Esophagus mucosa (tissue), 1 donor: Measurements from ENCODE around the gene AMBP. TPM values are rescaled to one million over a fixed set of nuclear protein-coding genes. Genes with fewer than 3 reads are reported as not detected.
"Not testable (repeated sequence)": the region's sequence is repeated elsewhere in the genome, so short reads cannot be mapped to it uniquely, and the experiment has no call there.

Experiments used
- ATAC-seq: fragments of 200-7000 bp; cut with Tn5 transposase; one replicate; pipeline ENCODE4 v1.9.1; 2020
- total RNA-seq: library from RNA; stranded (reverse); gene quantifications from one replicate; pipeline ENCODE4 v1.2.4, GENCODE V29; 2023
- donor health status: DM: yes; HTN: yes; CAD: no.

The AMBP gene
- total RNA-seq, 1 donor from 2014 or later, result 0.44 TPM

DNA sequence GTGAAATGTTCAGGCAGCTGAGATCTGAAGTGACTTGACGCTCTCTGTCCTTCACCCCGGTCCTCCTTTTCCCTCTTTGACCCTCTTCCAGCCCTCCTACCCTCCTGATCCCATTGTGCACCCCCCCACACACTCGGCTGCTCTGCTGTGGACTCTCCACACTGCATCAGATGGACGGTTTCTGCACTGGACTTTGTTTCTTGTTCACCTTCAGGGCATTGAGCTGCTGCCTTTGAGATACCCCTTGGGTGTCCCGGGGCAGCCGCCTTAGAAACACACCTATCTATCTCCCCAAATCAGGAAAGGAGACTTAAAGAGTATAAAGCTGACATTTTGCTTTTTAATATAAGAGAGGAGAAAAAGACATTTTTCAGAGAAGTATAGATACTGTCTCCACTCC is 27.5 kb downstream of the AMBP start:
- no peak for ATAC-seq

GRCh38 chr9:114050226-114050568 is 27.9 kb downstream of the AMBP start:
- ATAC-seq, result no peak

DNA sequence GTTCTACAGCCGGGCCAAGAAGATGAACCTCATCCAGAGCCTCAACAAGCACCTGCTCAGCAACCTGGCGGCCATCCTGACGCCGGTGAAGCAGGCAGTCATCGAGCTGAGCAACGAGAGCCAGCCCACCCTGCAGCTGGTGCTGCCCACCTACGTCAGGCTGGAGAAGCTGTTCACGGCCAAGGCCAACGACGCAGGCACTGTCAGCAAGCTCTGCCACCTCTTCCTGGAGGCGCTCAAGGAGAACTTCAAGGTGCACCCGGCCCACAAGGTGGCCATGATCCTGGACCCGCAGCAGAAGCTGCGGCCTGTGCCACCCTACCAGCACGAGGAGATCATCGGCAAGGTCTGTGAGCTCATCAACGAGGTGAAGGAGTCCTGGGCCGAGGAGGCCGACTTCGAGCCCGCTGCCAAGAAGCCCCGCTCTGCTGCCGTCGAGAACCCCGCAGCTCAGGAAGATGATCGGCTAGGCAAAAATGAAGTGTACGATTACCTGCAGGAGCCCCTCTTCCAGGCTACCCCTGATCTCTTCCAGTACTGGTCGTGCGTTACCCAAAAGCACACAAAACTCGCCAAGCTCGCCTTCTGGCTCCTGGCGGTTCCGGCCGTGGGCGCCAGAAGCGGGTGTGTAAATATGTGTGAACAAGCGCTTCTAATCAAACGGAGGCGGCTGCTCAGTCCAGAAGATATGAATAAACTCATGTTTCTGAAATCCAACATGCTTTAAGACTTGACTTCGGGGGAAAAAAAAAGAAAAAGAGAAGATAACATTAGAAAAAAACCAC is 28.5 kb downstream of the AMBP start:
- ATAC-seq, result no peak

GRCh38 chr9:114048533-114049415 is 29.3 kb downstream of the AMBP start:
- no peak for ATAC-seq

DNA sequence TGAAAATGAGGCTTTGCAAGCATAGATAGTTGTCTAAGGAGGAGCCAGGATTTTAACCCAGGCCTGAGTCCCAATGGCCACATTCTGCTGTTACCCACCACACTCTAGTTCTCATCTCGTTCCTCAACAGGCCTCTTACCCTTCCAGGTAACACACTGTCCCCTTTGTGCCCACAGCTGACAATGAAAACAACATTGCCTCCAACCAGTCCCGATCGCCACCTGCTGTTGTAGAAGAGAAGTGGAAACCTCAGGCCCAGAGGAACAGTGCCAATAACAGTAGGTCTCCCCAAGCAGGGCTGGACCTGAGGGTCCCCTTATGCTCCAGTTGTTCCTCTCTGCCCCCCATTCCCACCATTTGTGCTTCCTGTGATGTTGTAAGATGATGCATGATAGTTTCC is 30.4 kb downstream of the AMBP start:
- ATAC-seq, result peak; percentile 44

GRCh38 chr9:114046875-114047274 is 31.2 kb downstream of the AMBP start:
- ATAC-seq, result no peak

- ATAC-seq, result no peak
Measured at GRCh38 chr9:114046237-114046755, 31.8 kb downstream of the AMBP start.

DNA sequence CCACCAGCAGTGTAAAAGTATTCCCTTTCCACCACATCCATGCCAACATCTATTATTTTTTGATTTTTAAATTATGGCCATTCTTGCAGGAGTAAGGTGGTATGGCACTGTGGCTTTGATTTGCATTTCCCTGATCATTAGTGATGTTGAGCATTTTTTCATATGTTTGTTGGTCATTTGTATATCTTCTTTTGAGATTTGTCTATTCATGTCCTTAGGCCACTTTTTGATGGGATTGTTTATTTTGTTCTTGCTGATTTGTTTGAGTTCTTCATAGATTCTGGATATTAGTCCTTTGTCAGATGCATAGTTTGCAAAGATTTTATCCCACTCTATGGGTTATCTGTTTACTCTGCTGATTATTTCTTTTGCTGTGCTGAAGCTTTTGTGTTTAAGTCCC is 34.4 kb downstream of the AMBP start:
- not testable (repeated sequence) for ATAC-seq

- no peak for ATAC-seq
Measured at GRCh38 chr9:114039484-114039883, 38.6 kb downstream of the AMBP start.

- no peak for ATAC-seq
Measured at GRCh38 chr9:114038724-114039313, 39.3 kb downstream of the AMBP start.

- peak; percentile 46 for ATAC-seq
Measured at GRCh38 chr9:114037961-114038723, 40.0 kb downstream of the AMBP start.

- ATAC-seq, result no peak
Measured at GRCh38 chr9:114037249-114037648, 40.9 kb downstream of the AMBP start.

- ATAC-seq, result no peak
Measured at GRCh38 chr9:114035845-114036801, 42.0 kb downstream of the AMBP start.

DNA sequence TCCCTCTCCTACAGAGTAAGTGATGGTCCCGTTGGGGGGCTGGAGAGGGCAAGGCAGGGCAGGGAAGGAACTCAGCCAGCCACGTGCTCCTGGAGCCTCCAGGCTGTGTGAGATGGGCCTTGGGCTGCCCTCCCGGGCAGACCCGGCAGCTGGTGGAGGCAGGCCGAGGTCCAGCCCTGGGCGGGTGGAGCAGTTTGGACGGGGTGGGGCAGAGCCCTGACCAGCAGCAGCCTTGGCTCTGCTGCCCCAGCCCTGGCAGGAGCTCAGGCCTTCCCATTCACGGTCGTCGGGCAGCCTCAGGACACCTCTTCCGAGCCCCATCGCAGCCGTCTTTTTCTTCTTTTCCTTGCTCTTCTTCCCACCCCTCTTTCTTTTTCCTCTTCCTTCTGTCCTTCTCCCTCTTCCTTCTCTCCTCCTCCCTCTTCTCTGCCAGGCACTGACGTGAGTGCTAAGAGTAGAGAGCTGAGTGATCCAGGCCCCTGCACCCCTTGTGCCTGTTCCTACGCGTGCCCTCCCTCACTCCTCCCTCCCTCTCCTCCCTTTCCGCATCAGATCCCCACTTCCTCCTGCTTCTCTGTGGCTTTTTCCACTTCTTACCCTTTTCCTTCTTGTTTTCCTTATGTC is 42.8 kb downstream of the AMBP start:
- ATAC-seq, result no peak

DNA sequence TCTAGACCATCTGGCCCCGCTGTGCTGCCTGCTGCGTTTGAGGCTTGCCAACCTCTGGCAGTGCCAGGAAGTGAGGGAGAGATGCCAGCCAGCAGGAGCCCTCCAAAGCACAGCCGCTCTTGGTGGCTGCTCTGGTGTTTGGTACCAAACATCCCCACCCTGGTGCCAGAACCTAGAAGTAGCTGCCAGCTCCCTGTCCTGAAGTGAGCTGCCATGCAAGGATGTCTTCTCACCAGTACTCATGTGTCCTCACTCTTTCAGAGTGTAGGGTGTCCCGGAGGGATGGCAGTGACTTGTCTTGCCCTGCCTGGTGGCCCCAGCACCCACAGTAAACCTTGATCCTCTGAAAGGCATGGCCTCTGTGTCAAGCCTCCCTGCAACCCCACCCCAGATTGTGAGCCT is 43.4 kb downstream of the AMBP start:
- no peak for ATAC-seq

DNA sequence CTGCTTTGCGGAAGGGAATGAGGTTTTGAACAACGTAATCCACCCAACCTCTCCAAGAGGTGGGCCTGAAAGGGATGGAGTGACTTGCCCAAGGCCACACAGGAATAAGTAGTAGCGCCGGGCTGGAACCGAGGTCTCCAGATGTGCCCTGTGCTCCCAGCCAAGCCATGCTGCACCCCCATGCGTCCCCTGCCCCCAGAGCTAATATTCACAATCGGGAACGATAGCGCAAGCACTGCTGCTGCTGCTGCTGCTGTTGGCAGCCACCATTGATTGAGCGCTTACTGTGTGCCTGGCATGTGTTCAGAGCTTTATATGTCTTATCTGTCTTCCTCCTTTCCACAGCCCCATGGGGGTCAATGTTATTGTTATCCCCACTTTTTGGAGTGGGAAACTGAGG is 43.9 kb downstream of the AMBP start:
- ATAC-seq, result no peak

- no peak for ATAC-seq
Measured at GRCh38 chr9:114033397-114034103, 44.5 kb downstream of the AMBP start.

GRCh38 chr9:114031948-114032840 is 45.9 kb downstream of the AMBP start:
- no peak for ATAC-seq

GRCh38 chr9:114031037-114031630 is 47.0 kb downstream of the AMBP start:
- ATAC-seq, result no peak
